Measurements from ENCODE around the gene RRAD. TPM values are rescaled to one million over a fixed set of nuclear protein-coding genes. Genes with fewer than 3 reads are reported as not detected.

The RRAD gene
- total and polyA plus RNA-seq, 2 of the 4 experiments (the other 2 are of a cell fraction), result 1.3 to 2.1 TPM

DNA sequence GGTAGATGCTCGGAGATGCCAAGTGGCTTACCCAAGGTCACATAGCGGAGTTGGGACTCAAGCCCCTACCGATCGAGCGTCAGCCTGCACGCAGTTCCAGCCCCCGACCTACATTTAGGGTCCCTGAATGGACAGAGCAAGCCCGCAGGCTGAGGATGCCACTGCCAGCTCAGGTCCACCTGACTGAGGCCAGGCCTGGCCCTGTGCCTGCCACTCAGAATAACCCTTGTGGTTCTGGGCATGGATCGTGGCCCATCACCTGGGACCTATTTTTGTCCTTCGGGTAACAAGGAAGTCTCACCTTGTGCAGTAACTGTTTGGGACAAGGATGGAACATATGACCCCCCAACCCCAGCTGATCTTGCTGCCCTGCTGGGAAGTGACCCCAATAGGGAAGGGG, 23.7 kb downstream of the RRAD start:
- no peak for ATAC-seq (ENCODE audit: low read depth)
- no peaks in the 10 kb centered on the region for H3K9me3 ChIP-seq (ENCODE audit: control insufficient read depth, insufficient read depth, low read length)
- intact Hi-C loops (cut with micrococcal nuclease), result no loop called here
- WGBS, 2 experiments (ENCODE audit: extremely low coverage in 2 of 2, insufficient read length in 1 of 2), result 99% methylated on average over 9 of the region's 10 CpGs; no CpG with 5 or more reads in 1 of the 2 experiments
- H3K27me3 ChIP-seq (ENCODE audit: control insufficient read depth, insufficient read depth, low read length), result no peaks in the 10 kb centered on the region
- H4K91ac ChIP-seq (ENCODE audit: insufficient read depth, low read depth, low read length), result peak overlapping the region; percentile 90; the same call in 1 of the 2 replicates
- no peak for DNase-seq
- BruUV-seq (replicated peaks), result no TSS peak
- peak overlapping the region; percentile 94; the same call in 1 of the 2 replicates for H2BK20ac ChIP-seq (ENCODE audit: low read depth, low read length)
- H4K5ac ChIP-seq (ENCODE audit: low read depth, low read length), result peak overlapping the region; percentile 72; the same call in 1 of the 2 replicates
- H3K56ac ChIP-seq (ENCODE audit: extremely low read depth, insufficient read depth, low read length), result no peak overlapping the region
- no peak overlapping the region for H3K27ac ChIP-seq (ENCODE audit: insufficient read depth, low read length)
- peak overlapping the region; percentile 92; the same call in 1 of the 2 replicates for H2BK120ac ChIP-seq (ENCODE audit: low read depth, low read length)
- ChIA-PET POLR2A (ENCODE audit: unreplicated experiment) (no interaction called here), CTCF (no interaction called here)
- H2AK5ac ChIP-seq (ENCODE audit: low read depth, low read length), result peak overlapping the region; percentile 89
- no peak overlapping the region for H3K4me2 ChIP-seq (ENCODE audit: low read depth, low read length)
- peak overlapping the region in 1 of 2 experiments; percentile 86; a peak in 1 of 4 replicates for H4K8ac ChIP-seq (ENCODE audit: low read depth in 2 of 2, low read length in 2 of 2)
- peaks cover 49% of the 10 kb centered on the region for H3K4me1 ChIP-seq (ENCODE audit: control insufficient read depth, insufficient read depth, low read length)
- H2BK15ac ChIP-seq (ENCODE audit: low read depth, low read length), result peak overlapping the region; percentile 97; the same call in 1 of the 3 replicates
- H3K9ac ChIP-seq (ENCODE audit: low read depth, low read length), result no peak overlapping the region
- H3K23ac ChIP-seq (ENCODE audit: low read depth, low read length), result no peak overlapping the region
- dilution Hi-C loops (cut with HindIII; ENCODE audit: low sequenced_read_pairs, unreplicated experiment), result no loop called here
- in situ Hi-C loops (cut with MboI; ENCODE audit: low sequenced_read_pairs), result no loop called here
- H3K4ac ChIP-seq (ENCODE audit: low read depth, low read length), result peak overlapping the region; percentile 90; the same call in 1 of the 2 replicates
- no peak overlapping the region for H2AK9ac ChIP-seq (replicated peaks; ENCODE audit: low read depth, low read length, poor library complexity)
- H2BK5ac ChIP-seq (ENCODE audit: low read depth, low read length, poor library complexity, severe bottlenecking), result peak overlapping the region; percentile 52
- H3K18ac ChIP-seq (ENCODE audit: low read depth, low read length), result peak overlapping the region; percentile 62; the same call in 1 of the 2 replicates
- peaks cover 0 to 10% of the 10 kb centered on the region in 2 experiments; a peak in 2 of 4 replicates for H3K79me1 ChIP-seq (ENCODE audit: low read depth in 1 of 2, low read length in 2 of 2)
- no peak for TF ChIP-seq SMC3 (IDR thresholded peaks at IDR 0.05; ENCODE audit: low read depth, low read length)
- no peak for TF ChIP-seq MAFK (IDR thresholded peaks at IDR 0.05; ENCODE audit: low read depth, low read length)
- TF ChIP-seq BHLHE40 (IDR thresholded peaks at IDR 0.05; ENCODE audit: low read depth, low read length), result no peak
- TF ChIP-seq, protein P1, sequence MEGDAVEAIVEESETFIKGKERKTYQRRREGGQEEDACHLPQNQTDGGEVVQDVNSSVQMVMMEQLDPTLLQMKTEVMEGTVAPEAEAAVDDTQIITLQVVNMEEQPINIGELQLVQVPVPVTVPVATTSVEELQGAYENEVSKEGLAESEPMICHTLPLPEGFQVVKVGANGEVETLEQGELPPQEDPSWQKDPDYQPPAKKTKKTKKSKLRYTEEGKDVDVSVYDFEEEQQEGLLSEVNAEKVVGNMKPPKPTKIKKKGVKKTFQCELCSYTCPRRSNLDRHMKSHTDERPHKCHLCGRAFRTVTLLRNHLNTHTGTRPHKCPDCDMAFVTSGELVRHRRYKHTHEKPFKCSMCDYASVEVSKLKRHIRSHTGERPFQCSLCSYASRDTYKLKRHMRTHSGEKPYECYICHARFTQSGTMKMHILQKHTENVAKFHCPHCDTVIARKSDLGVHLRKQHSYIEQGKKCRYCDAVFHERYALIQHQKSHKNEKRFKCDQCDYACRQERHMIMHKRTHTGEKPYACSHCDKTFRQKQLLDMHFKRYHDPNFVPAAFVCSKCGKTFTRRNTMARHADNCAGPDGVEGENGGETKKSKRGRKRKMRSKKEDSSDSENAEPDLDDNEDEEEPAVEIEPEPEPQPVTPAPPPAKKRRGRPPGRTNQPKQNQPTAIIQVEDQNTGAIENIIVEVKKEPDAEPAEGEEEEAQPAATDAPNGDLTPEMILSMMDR (conservative IDR thresholded peaks at IDR 0.05; ENCODE audit: low read depth, low read length), result no peak
- no peak for TF ChIP-seq RCOR1 (IDR thresholded peaks at IDR 0.05; ENCODE audit: insufficient replicate concordance, low read length)
- TF ChIP-seq RAD21 (IDR thresholded peaks at IDR 0.05; ENCODE audit: low read length), result no peak
- no peak for TF ChIP-seq POLR2A (IDR thresholded peaks at IDR 0.05; ENCODE audit: low read depth, low read length)
- TF ChIP-seq ELK1 (IDR thresholded peaks at IDR 0.05; ENCODE audit: borderline replicate concordance, low read depth, low read length), result no peak
- peak overlapping the region; percentile 83 for H3K14ac ChIP-seq (replicated peaks; ENCODE audit: low read depth, low read length)
- no peaks in the 10 kb centered on the region for H3K36me3 ChIP-seq (ENCODE audit: control insufficient read depth, insufficient read depth, low read length)
- no peak overlapping the region for H3K4me3 ChIP-seq (ENCODE audit: insufficient read depth, low read depth, low read length)
- peaks cover 53% of the 10 kb centered on the region for H3K9me1 ChIP-seq (ENCODE audit: insufficient read depth, low read length)
- no peaks in the 10 kb centered on the region for H4K20me1 ChIP-seq (ENCODE audit: insufficient read depth, low read length)
- H2AFZ ChIP-seq (replicated peaks; ENCODE audit: low read length, poor library complexity), result no peak overlapping the region

All from IMR-90 (cell line).